ENCODE measurements around the gene ARSI.

Gene ARSI

DNA sequence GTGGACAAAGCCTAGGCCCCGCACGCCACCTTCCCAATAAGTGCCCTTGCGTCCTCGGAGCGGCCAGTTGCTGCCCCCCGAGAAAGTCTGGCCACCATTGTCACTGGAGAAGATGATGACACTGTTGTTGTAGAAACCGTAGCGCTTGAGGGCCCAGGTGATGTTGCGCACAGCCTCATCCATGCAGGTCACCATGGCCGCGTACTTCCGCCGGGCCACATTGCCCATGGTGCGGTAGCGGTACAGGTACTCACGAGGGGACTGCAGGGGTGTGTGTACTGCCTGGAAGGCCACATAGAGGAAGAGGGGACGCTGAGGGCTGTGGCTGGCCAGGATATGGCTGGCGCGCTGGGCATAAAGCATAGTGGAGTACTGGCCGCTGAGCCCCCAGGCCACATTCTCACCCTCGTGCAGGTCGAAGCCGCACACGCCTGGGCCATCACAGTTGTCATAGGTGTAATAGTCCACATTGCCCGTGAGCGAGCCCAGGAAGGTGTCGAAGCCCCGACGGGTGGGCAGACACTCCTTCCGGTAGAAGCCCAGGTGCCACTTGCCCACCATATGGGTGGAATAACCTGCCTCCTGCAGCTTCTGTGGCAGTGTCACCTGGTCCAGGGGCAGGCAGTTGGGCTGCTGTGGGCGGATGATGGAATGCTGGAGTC, 4.6 kb downstream of the ARSI start:
- no peak for TF ChIP-seq GATA2 (IDR thresholded peaks at IDR 0.05; ENCODE audit: low read depth, low read length)
- TF ChIP-seq GATA3 (IDR thresholded peaks at IDR 0.05; ENCODE audit: low read depth, low read length), result no peak

DNA sequence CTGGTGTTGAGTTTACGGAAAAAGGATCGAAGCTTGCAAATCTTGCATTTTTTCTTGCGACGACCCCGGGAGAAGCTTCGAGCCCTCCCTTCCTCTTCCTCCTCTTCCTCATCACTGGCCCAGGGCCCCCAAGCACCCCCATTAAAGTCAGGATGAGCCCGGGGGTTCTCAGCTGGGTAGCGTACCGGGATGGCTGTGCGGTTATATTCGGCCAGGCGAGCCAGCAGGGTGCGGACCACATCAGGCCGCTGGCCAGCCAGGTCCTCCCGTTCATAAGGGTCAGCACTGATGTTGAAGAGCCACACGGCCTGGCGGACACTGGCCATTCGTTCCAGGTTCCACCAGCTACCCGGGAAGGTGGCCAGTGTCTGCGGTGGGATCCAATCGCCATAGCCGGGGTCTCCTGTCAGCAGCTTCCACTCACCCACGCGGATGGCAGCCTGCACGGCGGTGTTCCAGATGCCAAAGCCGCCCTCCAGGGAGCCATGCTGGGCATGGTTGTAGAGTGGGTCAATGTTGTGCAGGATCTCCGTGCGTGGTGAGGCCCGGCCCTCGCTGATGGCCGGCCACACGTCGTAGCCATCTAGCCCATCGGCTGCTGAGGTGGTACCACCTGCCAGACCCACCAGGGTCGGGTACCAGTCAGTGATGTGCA, 5.3 kb downstream of the ARSI start:
- TF ChIP-seq GATA3 (IDR thresholded peaks at IDR 0.05; ENCODE audit: low read depth, low read length), result no peak
- TF ChIP-seq GATA2 (IDR thresholded peaks at IDR 0.05; ENCODE audit: low read depth, low read length), result no peak

DNA sequence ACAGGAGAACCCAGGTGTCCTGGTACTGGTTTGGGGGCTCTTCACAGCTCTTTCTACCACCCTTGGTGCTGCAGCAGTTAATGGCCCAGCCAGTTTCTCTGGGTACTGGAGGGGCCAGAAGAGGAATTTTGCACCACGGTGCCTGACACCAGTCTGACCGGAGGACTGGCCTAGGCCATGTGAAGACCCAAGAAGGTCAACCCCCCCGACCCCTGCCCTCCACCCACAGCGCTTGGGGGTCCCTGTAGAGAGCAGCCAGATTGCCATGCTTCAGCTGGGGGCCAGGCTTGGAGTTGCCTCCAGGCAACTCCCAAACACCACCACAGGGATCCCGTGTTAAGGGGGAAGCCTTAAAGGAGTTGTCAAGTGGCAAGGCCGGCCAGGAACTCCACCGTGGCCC, 6.2 kb downstream of the ARSI start:
- TF ChIP-seq GATA3 (IDR thresholded peaks at IDR 0.05; ENCODE audit: low read depth, low read length) (no peak), GATA2 (IDR thresholded peaks at IDR 0.05; ENCODE audit: low read depth, low read length) (no peak)

DNA sequence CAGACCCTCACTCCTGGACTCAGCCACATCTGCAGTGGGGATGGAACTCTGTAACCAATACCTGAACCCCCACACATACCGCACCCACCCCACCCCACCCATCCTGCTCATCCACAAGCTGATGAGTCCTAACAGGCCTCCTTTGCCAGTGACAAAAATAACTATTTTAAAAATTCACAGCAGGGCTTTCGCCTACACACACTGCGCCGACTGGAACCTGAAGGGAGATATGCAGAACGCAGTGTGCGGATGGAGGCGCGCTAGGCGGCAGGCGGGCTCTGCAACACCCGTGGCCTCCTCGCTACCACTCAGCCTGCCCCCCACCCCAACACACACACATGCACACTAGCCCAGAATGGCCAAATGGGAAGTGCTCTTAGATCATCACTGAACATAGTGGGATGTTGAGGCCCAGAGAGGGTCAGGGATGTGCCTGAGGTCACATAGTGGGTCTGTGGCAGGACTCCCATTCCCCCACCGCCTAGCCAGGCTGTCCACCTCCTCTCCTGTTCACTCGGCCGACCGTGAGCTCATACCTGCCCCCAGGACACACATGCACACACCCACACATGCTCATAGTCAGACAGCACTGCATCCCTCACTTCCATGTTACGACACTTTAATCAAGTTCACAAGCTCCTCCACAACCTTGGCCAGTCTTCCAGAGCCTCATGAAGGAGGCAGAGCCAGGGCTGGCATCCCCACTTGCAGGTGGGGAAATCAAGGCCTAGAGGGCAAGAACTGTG, 6.8 kb downstream of the ARSI start:
- TF ChIP-seq GATA3 (IDR thresholded peaks at IDR 0.05; ENCODE audit: low read depth, low read length) (no peak), GATA2 (IDR thresholded peaks at IDR 0.05; ENCODE audit: low read depth, low read length) (no peak)

DNA sequence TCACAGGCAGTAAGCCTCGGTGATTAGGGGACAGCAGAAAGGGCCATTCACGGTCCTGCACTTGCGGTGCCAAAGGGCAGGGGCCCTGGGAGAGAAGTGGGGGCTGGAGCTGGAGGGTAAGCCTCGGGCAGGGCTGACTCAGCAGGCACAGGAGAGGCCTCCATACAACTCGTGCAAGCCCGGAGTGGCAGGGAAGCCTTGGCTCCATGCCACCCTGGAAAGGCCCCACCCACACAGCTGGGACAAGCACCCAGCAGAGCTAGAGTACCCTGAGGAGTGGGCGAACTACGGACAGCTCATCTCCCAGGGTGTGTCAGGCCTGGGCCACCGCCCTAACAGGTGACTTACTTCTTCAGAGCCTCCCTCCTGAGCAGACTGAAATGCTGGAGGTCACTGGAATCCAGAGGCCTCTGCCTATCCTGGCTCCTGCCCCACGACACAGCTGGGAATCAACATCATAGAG, 7.5 kb downstream of the ARSI start:
- TF ChIP-seq GATA2 (IDR thresholded peaks at IDR 0.05; ENCODE audit: low read depth, low read length), result no peak
- no peak for TF ChIP-seq GATA3 (IDR thresholded peaks at IDR 0.05; ENCODE audit: low read depth, low read length)

DNA sequence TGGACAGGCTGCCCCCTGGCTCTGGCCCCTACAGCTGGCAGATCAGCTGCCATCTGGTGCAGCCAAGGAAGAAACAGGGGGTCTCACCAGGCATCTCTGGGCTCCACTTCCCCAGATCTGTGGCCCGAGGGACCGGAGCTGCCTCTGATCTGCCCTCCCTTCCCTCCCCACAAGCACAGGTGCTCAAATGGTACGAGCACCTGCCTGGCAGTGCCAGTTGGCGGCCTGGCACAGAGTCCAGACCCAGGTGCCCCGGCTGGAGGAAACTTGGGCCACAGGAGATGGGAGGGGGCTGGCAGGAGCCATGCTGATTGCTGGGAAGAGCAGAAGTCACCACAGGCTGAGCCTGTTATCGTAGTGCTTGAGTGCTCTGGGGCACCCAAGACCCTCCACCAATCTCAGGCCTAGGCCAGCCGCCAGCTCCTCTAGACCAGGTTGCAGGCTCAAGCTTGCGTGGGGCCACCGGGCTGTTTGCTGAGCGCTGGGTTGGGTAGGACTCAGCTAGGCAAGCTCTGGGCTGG, 8.1 kb downstream of the ARSI start:
- no peak for TF ChIP-seq GATA3 (IDR thresholded peaks at IDR 0.05; ENCODE audit: low read depth, low read length)
- TF ChIP-seq GATA2 (IDR thresholded peaks at IDR 0.05; ENCODE audit: low read depth, low read length), result no peak

DNA sequence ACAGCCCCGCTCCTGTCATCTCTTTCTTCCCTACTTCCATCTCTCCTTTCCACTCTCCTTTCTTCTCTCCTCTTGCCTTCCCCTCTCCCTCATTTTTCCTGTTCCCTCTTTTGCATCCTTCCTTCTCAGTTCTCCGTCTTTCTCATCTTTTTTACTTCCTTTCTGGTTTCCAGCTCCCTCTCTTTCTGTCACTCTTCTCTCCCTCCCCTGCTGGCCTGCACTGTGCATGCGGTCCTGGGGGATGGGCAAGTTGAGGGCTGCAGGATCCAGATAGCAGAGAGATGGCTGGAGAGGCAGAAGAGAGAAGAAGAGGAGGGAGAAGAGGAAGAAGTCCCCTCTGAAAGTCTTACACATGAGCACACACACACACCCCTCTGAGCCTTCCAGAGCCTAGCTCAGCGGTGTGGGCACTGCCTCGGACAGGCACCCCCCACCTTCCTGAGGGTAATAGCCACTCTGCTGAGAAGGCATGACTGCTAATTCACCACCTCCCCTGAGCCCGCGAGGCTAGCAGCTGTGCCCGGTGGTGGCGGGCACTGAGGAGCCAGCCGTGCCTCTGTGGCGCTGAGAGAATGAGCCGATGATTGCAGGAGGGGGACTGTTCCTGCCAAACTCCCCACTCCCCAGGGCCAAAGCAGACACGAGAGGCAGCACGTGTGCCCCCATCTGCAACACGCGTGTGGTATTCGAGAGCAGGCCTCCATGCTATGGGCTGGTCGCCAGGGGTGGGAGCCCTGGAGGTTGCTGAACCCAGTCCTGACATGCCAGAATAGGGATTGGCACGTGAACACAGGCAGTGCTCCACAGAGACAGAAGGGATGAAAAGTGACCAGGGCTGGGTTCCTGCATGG, 9.4 kb downstream of the ARSI start:
- TF ChIP-seq GATA3 (IDR thresholded peaks at IDR 0.05; ENCODE audit: low read depth, low read length) (no peak), GATA2 (IDR thresholded peaks at IDR 0.05; ENCODE audit: low read depth, low read length) (no peak)

DNA sequence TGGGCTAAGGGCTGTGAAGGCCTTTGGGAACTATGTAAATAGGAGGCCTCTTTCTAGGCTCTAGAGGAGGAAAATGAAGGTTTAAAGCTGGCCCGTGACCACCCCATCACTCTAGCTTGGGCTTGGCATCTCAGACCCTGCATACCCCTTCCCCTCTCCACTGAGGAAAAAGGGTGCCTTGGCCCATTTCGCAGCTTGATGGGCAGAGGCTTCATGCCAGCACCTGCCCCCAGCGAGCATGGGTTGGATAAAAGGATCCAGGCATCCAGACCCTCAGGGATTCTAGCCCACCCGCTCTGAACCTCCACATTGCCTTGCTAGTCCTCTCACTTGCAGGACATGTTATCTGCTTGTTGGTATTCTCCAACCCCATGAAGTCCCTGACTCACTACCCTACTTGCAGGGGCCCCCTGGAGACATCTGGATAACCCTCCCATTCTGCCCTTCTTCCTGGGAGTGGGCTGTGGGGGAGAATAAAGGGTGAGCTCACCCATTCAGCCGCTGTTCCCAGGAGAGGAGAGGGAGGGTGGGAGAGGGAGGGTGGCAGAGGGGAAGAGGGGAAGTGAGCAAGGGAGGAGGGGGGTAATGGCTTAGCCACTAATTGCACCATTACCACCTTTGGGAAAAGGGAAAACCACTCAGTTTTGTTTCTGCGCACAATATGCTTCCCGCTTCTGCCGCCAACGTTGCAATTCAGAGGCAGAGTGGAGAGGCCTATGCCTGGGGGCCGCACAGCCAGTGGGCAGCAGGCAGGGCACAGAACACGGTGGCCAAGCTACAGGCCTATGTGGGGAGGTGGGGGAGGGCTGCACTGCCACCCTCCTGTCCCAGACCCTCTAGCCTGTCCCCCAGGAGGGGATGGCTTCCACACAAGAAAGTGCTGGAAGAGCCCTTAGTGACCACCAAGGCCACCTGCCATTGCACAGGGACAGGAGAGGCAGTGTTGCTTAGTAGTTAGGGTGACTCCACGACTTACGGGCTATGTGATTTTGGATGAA, 11.0 kb downstream of the ARSI start:
- TF ChIP-seq GATA3 (IDR thresholded peaks at IDR 0.05; ENCODE audit: low read depth, low read length) (no peak), GATA2 (IDR thresholded peaks at IDR 0.05; ENCODE audit: low read depth, low read length) (no peak)

DNA sequence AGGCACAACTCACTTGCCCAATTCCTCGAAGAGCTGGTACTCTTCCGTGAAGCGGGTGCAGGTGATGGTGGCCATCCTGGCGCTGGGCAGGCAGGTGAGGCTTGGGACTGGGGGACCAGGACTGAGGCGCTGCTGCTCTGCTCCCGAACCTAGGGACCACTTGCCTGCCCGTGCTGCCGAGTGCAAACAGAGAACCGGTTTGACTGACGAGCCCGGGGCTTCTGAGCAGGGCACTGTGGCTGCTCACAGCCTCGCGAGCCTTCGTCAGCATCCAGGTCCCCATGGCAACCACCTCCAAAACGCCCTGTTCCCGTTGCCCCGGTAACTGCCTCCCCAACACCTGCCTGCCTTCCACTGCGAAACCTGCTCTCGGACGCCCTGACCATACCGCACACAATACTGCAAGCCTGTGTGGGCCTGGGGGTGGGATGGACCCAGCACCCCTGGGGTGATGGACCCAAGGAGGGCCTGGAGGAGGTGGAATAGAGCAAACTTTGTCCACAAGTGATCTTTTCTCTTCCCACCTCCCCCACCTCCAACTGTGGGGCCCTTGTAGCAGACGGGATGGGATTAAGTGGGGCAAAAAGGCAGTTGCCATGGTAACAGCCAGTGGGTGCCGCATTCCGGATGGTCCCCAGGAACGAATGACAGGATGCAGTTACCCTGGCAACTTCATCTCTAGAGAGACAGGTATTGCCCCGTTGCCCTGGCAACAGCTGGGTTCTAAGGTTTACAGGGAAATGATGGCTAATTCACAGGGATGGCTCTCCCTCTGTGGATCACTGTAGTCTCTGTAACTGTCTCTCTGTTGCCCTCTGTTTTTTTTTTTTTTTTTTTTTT, 12.9 kb downstream of the ARSI start, which contains the start of gene CAMK2A:
Gene CAMK2A, minus strand, starts transcription at position 223 of the 840 bp plus-strand sequence. Its CDS starts 148 bp downstream, at position 75.
- TF ChIP-seq GATA2 (IDR thresholded peaks at IDR 0.05; ENCODE audit: low read depth, low read length) (no peak), GATA3 (IDR thresholded peaks at IDR 0.05; ENCODE audit: low read depth, low read length) (no peak)

DNA sequence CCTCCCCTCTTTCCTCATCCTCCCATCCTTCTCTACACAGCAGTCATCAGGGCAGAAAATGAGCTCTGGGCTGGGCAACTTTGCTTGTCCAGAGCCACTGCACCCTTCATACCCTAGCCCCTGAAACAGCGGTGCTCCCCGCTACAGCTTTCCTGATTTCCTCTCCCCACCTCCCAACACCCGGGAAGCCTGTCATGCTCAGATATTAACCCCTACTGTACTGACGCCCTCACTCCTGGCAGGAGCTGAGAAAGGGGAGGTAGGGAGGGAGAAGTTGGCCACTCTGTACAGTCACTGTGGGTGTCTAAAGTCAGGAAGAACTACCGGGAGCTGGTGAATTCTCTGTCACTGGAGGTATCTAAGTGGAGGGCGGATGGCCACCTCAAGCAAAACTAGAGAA, 13.9 kb downstream of the ARSI start:
- TF ChIP-seq GATA2 (IDR thresholded peaks at IDR 0.05; ENCODE audit: low read depth, low read length) (no peak), GATA3 (IDR thresholded peaks at IDR 0.05; ENCODE audit: low read depth, low read length) (no peak)

DNA sequence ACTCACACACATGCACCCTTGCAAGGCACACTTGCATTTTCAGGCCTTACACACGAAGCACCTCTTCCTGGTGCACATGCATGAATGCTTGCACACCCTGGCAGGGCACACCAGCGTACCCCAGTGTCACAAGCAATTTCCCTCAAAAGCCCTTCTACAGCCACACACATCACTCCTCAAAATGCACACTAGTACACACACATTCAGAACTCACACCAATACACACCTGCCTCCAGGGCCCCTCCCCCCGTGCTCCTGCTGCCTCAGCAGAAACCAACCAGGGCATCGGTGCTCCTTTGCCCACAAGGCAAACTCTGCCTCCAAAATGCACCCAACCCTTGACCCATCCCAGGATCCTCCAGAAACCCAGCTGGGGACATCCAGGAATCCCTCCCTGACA, 14.3 kb downstream of the ARSI start:
- no peak for TF ChIP-seq GATA2 (IDR thresholded peaks at IDR 0.05; ENCODE audit: low read depth, low read length)
- no peak for TF ChIP-seq GATA3 (IDR thresholded peaks at IDR 0.05; ENCODE audit: low read depth, low read length)

DNA sequence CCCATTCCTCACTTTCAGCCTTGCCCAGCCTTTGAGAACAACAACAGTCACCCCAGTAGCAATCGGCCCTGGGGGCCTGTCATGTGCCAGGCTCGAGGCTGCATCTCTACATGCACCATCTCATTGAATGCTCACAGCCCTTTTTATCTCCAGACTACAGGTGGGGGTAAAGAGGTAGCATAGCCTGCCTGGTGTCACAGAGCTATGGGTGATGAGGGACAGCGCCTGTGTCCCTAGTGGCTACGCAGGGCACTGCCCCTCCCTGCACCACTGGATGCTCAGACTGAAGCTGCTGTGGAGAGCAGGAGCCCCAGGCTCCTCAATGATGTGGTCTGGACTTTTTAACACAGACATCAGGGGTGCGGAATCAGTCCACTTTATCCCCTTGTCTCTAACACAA, 15.9 kb downstream of the ARSI start:
- TF ChIP-seq GATA2 (IDR thresholded peaks at IDR 0.05; ENCODE audit: low read depth, low read length) (no peak), GATA3 (IDR thresholded peaks at IDR 0.05; ENCODE audit: low read depth, low read length) (no peak)

Data from SH-SY5Y (cell line).